Endothelial cell (in vitro differentiated cells): Measurements from ENCODE around the gene TRPV2. TPM values are rescaled to one million over a fixed set of nuclear protein-coding genes. Genes with fewer than 3 reads are reported as not detected.

Experiments used
- DNase-seq: peaks from one replicate; pipeline ENCODE4 v3.0.0; 2021; ENCODE audit warnings: low spot score
- H3K27ac Mint-ChIP-seq: one replicate; pipeline ENCODE4 v1.8.0; 2021; ENCODE audit warnings: mixed read lengths, inconsistent platforms; ENCODE audit not compliant: unreplicated experiment
- H3K27me3 Mint-ChIP-seq: one replicate; pipeline ENCODE4 v1.8.0; 2021; ENCODE audit warnings: mild to moderate bottlenecking, moderate library complexity, mixed read lengths, inconsistent platforms; ENCODE audit not compliant: unreplicated experiment
- H3K36me3 Mint-ChIP-seq: one replicate; pipeline ENCODE4 v1.8.0; 2021; ENCODE audit warnings: mild to moderate bottlenecking, low read depth, mixed read lengths, inconsistent platforms; ENCODE audit not compliant: unreplicated experiment
- H3K4me1 Mint-ChIP-seq: one replicate; pipeline ENCODE4 v1.8.0; 2021; ENCODE audit warnings: mild to moderate bottlenecking, mixed read lengths, inconsistent platforms; ENCODE audit not compliant: unreplicated experiment
- H3K4me3 Mint-ChIP-seq: one replicate; pipeline ENCODE4 v1.8.0; 2021; ENCODE audit warnings: mild to moderate bottlenecking, mixed read lengths, inconsistent platforms; ENCODE audit not compliant: unreplicated experiment
- H3K9me3 Mint-ChIP-seq: one replicate; pipeline ENCODE4 v1.8.0; 2021; ENCODE audit warnings: mixed read lengths, inconsistent platforms; ENCODE audit not compliant: unreplicated experiment
- total RNA-seq: library from RNA; stranded (reverse); fragmentation: NEBNext Ultra II Directional; extraction: Animal tissue kit (Norgen Biotek cat#: 25700); gene quantifications from one replicate; pipeline ENCODE4 v1.2.1, GENCODE V29; 2021; ENCODE audit not compliant: unreplicated experiment
- TF ChIP-seq, protein P1 (sequence below): fragments of 200-600 bp; sonication (generic); IDR thresholded peaks from one replicate; pipeline ENCODE4 v1.5.0; 2021; ENCODE audit warnings: antibody characterized with exemption; ENCODE audit not compliant: unreplicated experiment

The TRPV2 gene
- total RNA-seq, 1 donor from 2014 or later = 4.8 TPM

DNA sequence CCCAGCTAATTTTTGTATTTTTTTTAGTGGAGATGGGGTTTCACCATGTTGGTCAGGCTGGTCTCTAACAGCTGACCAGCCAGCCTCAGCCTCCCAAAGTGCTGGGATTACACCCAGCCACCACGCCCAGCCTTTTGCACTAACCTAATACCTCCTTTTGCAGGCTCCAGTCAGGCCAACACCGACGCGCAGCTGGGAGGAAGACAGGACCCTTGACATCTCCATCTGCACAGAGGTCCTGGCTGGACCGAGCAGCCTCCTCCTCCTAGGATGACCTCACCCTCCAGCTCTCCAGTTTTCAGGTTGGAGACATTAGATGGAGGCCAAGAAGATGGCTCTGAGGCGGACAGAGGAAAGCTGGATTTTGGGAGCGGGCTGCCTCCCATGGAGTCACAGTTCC lies 2.0 kb downstream of the TRPV2 start:
- Mint-ChIP-seq H3K27ac (no peak overlapping the region), H3K27me3 (peaks cover 6% of the 10 kb centered on the region), H3K4me3 (no peak overlapping the region), H3K9me3 (no peaks in the 10 kb centered on the region), H3K4me1 (peaks cover 12% of the 10 kb centered on the region), H3K36me3 (no peaks in the 10 kb centered on the region)
- DNase-seq = no peak
- TF ChIP-seq, protein P1, sequence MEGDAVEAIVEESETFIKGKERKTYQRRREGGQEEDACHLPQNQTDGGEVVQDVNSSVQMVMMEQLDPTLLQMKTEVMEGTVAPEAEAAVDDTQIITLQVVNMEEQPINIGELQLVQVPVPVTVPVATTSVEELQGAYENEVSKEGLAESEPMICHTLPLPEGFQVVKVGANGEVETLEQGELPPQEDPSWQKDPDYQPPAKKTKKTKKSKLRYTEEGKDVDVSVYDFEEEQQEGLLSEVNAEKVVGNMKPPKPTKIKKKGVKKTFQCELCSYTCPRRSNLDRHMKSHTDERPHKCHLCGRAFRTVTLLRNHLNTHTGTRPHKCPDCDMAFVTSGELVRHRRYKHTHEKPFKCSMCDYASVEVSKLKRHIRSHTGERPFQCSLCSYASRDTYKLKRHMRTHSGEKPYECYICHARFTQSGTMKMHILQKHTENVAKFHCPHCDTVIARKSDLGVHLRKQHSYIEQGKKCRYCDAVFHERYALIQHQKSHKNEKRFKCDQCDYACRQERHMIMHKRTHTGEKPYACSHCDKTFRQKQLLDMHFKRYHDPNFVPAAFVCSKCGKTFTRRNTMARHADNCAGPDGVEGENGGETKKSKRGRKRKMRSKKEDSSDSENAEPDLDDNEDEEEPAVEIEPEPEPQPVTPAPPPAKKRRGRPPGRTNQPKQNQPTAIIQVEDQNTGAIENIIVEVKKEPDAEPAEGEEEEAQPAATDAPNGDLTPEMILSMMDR = no peak

DNA sequence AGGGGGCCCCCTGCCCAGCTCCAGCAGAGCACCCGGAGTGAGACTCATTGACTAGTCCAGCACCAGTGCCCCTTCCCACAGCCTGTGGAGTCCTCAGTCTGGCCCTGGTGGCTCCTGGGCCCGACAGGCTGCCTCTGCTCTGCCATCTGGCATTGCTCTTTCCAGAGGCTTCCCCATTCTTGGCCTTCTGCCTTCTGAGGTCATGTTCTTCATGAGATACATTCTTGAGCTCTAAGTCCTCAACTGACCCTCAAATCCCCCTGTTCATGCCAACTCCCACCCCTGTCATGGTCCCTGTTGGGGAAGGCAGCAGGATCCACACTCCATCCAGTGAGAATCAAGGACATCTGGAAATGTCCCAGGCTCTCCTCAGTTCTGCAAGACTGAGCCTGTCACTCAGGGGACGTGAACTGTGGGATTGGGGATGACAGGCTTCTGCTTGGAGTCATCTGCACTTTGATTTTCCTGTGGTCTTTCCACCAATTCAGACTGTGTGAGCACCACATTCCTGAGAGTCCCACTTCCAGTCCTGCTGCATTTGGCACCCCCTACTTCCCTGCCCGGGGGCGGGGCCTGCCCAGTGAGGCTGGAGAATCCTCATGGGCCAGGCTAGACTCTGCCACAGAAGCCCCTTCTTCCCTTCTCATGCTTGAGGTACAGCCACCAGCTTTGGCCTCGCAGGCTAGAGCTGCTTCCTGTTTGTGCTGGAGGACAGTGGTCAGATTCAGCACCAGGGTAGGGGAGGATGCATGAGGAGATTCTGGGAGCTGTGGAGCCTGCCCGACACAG lies 2.7 kb downstream of the TRPV2 start:
- Mint-ChIP-seq H3K9me3 (no peaks in the 10 kb centered on the region), H3K4me3 (no peak overlapping the region), H3K27me3 (peaks cover 4% of the 10 kb centered on the region), H3K36me3 (no peaks in the 10 kb centered on the region), H3K27ac (peak overlapping the region; percentile 67), H3K4me1 (peaks cover 12% of the 10 kb centered on the region)
- TF ChIP-seq, protein P1 = no peak
- peak; percentile 38 for DNase-seq

DNA sequence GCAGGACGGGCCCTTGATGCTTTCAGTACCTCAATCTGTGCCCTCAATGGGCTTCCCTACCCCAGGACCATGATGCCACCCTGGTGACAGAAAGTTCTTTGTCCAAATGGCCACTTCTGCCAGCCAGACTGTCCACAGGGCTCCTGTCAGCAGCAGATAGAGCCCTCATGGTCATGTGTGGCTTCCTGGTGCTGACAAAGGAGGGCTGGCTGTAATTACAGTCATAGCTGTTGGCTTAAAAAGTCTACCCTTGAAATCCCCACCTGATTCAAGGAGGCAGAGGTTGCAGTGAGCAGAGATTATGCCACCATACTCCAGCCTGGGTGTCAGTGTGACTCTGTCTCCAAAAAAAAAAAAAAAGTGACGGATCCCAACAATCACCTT lies 3.3 kb downstream of the TRPV2 start:
- peaks cover 4% of the 10 kb centered on the region for H3K27me3 Mint-ChIP-seq
- no peaks in the 10 kb centered on the region for H3K9me3 Mint-ChIP-seq
- H3K27ac Mint-ChIP-seq = no peak overlapping the region
- DNase-seq = no peak
- TF ChIP-seq, protein P1 = no peak
- H3K4me1 Mint-ChIP-seq = peaks cover 12% of the 10 kb centered on the region
- no peaks in the 10 kb centered on the region for H3K36me3 Mint-ChIP-seq
- H3K4me3 Mint-ChIP-seq = no peak overlapping the region

DNA sequence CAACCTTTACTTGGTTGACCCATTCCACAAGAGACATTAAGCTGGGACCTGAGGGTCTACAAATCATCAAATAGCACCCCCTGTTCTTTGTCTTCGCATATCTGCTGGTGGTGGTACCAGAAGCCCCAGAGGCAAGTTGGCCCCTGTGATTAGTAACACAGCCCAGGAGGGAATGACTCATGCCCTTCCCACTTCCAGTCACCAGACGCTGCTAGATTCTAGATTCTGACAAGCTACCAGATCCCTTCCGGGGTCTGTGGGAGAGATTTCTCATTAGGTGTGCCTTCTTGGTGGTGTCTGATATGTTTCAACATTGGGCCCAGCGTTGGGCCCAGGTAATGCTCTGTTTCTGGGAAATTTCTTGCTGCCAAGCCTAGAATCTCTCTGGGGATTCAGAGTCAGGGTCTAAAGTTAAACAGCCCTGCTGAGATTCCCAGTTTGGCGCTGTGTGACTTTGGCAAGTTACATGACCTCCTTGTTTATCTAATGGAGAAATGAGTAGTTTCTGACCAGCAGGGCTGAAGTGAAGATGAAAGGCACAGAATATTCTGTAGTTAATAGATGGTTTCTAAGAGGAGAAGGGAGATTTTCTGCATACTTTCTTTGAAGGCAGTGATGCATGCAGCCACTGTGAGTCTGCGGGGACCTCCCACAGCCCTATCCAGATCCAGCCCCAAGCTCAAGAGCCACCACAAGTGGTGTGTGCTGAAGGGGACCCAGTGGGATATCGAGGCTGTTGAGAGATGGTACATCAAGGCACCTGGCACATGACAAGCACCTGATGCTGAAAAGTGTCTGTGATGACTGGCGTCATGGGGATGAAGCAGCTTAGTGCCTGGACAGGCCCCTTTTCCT lies 3.9 kb downstream of the TRPV2 start:
- Mint-ChIP-seq H3K4me1 (peaks cover 12% of the 10 kb centered on the region), H3K36me3 (no peaks in the 10 kb centered on the region), H3K9me3 (no peaks in the 10 kb centered on the region), H3K4me3 (no peak overlapping the region), H3K27me3 (peaks cover 4% of the 10 kb centered on the region), H3K27ac (no peak overlapping the region)
- DNase-seq = no peak
- TF ChIP-seq, protein P1 = no peak

DNA sequence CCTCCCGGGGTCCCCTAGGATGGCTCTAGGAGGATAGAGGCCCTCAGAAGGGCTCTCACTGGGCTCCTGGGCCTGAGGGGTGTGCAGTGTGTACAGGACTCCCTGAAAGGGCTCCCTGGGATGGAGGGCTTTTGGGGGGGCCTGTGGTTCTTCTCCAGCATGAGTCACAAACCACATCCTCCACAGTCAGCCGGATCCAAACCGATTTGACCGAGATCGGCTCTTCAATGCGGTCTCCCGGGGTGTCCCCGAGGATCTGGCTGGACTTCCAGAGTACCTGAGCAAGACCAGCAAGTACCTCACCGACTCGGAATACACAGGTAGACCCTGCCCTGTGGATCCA lies 4.5 kb downstream of the TRPV2 start:
- no peak overlapping the region for H3K4me3 Mint-ChIP-seq
- H3K9me3 Mint-ChIP-seq = no peaks in the 10 kb centered on the region
- no peaks in the 10 kb centered on the region for H3K36me3 Mint-ChIP-seq
- DNase-seq = no peak
- H3K4me1 Mint-ChIP-seq = peaks cover 12% of the 10 kb centered on the region
- TF ChIP-seq, protein P1 = no peak
- H3K27ac Mint-ChIP-seq = no peak overlapping the region
- H3K27me3 Mint-ChIP-seq = peaks cover 2% of the 10 kb centered on the region
